NCI-H1092 (cell line): ENCODE results near the gene PDZD2.

Source experiments
- DNase-seq: peaks from one replicate; lab custom pipeline; 2025; lab: John Stamatoyannopoulos, UW

PDZD2 gene

DNA sequence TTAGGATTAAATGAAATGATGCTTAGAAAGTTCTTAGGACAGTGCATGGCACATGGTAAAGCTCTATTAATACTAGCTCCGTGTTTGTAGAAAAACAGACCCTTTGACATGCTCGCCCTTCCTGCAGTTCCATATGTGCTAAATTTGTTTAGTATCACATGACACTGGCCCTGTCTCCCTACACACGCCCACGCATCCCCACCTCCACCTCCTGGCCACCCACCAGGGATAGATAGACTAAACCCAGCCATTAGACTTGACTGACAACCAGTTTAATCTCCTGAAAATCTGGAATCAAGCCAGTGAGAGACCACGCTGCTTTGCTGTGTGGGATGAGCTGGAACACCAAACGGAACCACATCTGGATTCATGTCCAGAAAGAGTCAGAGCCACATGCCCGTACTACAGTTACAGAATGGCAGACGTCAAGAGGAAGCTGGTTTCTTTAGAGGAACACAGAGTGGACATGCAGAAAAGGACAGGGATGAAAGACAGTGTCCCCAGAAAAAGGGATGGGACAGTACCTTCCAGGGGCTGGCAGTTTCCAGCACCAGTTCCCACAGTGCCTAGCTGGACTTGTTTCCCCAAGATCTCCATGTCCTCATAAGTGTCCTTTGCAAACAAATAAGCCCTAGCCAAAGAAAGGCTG lies 186.1 kb downstream of the PDZD2 start:
- DNase-seq: no peak

DNA sequence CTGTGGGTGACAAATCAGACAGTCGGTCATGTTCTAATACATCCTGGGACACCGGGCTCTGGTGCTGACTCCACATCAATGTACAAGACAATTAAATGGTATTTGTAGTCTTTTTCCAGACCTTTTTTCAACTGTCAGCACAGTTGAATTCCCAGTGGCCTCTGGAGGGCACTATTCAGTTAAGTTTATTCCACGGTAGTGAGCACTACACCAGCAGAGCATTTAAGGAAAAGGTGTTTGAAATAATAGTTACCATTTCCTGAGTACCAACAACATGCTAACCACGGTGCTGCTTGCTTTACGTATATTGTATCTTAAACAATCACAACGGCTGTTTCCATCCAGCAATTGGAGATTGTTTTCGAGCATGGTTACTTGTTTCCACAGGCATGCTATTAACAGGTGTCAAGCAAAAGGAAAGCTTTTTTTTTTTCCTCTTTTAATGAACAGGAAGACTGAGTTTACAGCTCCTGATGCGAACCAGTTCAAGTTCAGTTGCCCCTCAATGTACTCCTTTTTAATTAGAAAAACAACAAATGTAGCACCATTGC lies 186.7 kb downstream of the PDZD2 start:
- DNase-seq: no peak

DNA sequence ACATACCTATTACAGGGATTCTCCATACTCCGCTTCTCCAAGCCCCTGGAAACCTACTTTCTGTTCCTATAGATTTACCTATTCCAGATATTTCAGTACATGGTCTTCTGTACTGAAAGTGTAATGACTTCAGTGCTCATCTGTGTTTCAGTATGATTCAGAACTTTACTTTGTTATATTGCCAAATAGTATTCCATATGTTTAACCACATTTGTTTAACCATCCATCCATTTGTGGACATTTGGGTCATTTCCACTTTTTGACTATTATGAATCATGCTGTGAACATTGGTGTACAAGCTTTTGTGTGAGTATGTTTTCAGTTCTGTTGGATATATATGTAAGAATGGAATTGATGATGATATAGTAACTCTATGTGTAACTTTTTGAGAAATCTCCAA lies 188.9 kb downstream of the PDZD2 start:
- no peak for DNase-seq

DNA sequence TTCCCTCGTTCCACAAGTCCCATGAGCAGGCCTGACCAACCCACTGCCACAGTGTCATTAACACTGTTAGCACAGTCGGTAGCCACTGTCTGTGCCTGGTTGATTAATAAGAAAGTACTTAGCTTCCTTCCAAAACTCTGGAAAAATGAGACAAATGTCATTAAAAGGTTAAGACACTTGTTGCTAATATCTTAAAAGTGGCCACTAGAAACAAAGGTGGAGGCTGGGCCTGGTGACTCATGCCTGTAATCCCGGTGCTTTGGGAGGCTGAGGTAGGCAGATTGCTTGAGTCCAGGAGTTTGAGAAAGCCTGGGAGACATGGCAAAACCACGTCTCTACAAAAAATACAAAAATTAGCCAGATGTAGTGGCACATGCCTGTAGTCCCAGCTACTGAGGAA lies 194.0 kb downstream of the PDZD2 start:
- DNase-seq: no peak

DNA sequence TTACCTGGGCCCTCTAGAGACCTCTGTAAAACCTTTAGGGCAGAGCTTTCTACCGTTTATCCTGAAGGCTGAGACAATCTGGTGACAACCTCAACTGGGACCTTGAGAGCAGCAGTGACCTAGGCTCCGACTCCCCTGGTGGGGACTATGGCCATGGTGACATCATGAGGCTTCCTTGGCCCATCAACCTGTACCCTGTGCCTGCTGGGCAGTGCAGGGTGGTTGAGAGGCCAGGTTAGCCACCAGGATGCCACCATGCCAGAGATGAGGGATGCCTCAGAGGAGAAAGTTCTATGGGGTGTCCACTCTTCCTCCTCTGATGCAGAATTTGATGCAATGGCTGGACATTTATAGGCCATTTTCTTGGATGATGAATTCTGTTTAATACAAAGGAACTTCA lies 194.8 kb downstream of the PDZD2 start:
- DNase-seq: no peak

DNA sequence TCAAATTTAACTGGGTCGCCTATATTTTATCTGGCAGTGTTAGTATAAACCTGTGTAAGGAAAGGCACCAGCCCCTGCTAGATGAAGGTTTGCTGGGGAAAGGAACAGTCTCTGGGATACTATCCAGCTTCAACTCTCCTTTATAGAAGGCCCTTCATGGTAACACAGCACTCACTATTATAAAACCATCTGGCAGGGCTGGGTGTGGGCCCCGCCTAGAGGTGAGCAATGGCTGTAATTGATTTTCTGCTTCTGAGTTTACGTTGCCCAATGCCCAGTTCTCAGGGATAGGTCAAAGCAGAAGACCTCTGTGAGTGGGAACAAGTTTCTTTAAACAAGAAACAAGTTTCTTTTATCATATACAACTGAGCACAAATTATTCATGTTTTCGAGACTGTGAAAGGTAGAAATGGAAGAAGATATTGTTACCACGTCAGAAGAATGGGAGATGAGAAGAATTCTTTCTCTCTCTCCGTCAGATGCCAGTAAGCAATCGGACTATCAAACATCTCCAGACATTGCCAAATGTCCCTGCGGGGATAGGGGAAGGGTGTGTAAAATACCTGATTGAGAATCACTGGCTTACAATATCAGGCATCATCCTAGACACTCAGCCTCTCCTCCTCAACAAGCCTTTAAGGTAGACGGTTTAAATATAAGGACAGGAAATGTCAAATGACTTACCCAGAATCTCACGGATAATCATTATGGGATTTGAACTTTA lies 205.9 kb downstream of the PDZD2 start:
- DNase-seq: no peak

DNA sequence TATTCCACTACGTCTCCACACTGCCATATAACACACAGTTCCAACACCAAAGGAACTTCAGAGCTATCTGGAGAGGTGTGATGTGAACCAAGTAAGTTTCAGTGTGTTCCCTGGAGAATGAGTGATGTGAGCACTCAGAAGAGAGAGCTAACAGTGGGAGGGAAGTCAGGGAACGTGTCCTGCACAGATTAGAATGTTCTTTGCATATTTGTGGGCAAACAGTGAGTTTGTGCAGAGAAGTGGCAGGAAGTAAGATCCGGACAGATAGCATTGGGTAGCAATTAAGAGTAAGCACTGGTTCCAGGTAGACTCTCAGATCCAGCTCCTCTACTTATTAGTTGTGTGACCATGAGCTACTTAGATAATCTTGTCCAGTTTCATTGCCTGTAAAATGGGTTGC lies 206.4 kb downstream of the PDZD2 start:
- DNase-seq: no peak

DNA sequence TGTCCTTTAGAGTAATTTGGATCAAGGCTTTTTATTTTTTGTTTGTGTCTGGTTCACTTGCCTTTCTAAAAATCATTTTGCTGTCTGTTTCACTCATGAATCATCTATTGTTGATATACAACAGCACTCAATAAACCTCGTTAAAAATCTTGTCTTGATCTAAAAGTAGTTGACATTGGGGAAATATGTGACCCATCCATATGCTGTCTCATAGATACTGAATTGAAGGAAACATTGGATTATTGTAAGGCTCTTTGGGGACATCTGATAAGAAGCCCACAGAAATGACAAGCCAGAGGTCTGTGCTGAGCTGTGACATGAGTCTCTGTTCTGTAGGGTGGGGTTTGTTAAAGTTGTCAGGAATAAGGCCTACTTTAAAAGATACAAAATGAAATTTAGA lies 208.0 kb downstream of the PDZD2 start:
- no peak for DNase-seq

DNA sequence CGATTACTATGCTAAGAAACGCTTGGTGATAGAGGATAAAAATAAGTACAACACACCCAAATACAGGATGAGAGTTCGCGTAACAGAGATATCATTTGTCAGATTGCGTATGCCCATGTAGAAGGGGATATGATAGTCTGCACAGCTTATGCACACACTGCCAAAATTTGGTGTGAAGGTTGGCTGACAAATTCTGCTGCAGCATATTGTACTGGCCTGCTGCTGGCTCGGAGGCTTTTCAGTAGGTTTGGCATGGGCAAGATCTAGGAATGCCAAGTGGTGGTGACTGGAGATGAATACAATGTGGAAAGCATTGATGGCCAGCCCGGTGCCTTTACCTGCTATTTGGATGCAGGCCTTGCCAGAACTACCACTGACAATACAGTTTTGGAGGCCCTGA lies 208.4 kb downstream of the PDZD2 start:
- DNase-seq: no peak

DNA sequence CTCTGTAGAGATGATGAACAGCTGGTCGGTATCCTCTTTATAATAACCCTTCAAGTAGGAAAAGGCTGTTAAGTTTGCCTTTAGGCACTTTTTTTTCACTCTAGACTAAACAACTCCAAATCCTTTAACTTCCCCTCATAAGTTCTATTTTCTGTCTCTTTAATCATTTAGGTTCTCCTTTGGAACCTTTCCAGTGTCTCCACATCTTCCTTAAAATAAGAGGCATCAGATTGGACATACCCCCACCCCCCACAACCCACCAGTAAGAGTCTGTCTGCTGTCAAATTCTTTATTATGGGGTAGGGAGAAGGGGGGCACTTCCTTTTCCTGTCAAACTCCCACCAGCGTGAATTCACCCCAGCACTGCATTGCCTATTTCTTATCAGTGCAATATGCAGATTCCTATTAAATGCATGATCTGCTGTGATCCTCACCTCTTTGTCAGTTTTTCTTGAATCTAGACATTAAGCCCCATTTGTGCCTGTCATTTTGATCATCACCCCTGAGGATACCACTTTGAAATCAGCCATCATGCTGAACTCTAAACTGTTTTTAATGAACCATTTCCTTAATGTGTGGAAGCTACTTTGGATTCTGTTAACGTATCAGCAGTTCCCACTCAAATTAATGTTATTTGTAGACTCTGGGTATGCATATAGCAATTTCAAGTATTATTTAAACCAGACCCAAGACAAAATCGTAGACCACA lies 212.2 kb downstream of the PDZD2 start:
- no peak for DNase-seq

DNA sequence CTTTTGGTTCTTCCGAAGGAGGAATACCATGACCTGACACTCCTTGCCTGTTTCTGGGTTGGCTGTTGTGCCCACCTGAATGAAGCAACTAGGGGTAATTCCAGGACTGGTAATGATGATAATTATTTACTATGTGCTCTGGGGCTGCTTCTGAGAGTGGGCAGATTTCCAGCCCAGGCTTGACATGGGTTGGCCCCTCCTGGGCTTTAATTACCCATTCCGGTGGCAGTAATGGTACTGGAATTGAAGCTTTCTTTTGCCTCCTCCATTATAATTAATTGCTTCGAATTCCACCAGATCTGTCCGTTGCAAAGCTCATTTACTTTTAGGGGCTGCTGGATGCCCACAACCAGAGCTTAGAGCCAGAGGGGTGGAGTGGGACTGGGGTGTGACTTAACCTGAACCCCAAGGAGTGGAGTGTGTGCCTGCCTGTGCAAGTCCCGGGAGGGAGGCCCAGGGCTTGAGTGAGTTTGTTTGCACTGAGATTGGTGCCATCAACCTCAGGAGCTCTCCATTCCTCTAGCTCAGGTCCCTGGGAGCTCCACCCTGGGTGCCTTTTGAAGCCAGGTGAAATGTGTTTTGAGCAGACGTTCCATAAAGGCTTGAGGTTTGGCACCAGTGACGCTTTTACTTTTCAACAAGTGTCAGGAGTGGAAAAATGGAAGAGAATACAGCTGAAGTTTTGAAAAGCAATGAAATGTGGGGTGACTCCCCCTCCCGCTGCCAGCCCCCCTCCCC lies 214.6 kb downstream of the PDZD2 start:
- no peak for DNase-seq

DNA sequence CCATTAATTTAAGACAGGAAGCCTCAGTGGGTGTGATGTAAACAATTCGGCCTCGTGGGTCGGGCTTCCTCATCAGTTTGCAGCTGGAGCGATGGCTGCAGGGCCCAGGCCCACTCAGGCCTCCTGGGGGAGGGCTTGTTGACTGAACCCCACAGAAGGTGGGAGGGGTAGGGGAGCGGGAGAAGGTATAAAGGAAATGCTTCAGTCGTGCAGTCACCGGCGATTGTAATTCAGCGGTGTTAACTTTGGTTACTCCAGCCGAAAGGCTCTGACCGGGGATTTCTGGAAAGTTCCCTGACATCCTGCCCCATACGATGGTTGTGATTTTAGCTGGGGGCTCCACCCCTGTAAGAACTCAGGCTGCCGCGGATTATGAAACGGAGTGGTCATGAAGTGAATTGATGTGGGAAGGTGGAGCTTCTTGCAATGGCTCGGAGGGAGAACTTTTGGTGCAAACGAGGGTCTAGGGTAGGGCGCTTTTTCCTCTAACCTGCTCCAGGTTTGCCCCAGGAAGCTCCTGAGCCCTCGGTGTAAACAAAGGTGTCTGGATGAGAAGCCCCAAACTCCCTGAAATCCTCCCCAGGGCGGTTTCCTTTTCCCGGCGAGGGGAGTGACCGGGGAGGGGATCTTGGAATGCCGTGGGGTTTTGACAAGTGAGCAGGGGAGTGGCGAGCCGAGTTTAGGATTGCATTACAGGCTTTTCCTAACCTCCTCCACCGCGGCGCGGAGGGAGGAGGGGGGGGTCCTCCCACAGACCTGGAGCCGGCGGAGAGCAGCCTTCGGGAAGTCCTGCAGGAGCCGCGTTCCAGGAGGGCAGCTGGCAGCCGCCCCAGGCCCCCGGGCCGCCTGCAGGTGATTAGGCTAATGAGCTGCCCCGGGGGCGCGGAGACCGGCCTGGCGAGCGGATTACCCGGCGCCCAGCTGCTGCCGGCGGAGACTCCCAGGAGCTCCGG lies 215.5 kb downstream of the PDZD2 start:
- DNase-seq: no peak

DNA sequence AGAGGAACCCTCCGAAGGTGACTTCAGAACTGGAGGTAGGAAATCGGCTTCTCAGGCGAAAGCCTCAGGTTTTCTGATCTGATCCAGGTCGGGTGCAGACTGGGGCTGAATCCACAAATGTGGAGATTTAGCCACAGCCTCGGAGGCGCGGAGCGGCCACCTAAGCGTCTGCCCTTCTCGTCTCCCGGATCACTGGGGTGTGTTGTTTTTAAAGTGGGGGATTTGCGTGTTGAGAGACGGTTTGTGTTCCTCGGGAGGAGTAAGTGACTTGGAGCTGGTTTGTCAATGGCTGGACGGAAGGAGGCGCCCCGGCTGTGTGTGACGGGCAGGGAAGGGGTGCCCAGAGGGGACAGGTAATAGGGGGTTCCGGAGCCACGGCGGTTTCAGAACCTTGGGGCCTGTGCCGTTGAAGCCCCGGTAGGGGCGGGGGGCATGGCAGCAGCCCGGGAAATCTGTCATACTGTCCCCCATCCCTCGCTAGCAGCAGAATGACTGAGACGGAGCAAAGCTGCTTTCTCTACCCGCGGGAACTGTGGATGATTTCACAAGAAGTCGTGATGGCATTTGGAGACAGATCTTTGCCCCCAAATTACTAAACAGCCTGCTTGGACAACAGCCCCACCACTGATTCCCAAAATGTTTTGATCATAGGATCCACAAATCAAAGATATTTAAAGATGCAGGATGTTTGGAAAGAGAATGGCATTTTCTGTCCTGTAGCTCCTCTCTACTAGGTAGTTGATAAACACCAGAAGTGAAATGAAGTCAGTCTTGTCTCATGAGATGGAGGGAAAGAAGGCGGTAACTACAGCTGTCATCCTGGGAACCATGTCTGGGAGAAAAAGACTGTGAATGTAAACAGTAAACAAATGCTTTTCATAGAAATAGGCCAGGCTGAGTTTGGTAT lies 216.5 kb downstream of the PDZD2 start:
- DNase-seq: no peak

DNA sequence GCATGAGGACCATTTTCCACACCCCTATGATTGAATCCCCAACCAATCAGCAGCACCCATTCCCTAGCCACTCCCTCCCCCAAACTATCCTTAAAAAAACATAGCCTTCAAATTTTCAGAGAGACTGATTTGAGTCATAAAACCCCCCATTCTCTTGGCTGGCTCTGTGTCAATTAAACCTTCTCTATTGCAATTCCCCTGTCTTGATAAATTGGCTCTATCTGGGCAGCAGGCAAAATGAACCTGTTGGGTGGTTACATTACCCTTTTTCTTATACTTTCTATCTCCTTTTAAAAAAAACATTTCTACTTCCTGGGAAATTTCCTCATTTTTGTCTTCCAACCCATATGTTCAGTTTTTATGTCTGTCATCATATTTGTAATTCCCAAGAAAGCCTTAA lies 220.2 kb downstream of the PDZD2 start:
- DNase-seq: no peak

DNA sequence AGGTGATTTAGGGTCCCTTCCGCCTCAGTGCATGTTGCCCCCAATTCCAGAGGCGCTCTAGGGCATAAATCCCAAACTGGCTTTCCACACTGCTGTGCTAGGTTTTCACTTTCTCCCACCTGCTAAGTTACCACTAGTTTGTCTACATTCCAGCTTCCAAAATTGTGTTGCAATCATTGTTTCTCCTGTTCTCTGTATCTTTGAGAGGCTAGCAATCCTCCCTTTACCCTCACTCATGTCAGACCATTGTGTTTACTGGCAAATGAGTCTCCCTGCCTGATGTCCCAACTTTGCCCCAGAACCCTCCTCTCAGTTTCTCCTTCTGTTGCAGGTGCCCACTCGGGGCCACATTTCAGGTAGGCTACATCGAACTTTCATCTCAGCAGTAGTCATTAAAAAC lies 221.3 kb downstream of the PDZD2 start:
- DNase-seq: no peak

DNA sequence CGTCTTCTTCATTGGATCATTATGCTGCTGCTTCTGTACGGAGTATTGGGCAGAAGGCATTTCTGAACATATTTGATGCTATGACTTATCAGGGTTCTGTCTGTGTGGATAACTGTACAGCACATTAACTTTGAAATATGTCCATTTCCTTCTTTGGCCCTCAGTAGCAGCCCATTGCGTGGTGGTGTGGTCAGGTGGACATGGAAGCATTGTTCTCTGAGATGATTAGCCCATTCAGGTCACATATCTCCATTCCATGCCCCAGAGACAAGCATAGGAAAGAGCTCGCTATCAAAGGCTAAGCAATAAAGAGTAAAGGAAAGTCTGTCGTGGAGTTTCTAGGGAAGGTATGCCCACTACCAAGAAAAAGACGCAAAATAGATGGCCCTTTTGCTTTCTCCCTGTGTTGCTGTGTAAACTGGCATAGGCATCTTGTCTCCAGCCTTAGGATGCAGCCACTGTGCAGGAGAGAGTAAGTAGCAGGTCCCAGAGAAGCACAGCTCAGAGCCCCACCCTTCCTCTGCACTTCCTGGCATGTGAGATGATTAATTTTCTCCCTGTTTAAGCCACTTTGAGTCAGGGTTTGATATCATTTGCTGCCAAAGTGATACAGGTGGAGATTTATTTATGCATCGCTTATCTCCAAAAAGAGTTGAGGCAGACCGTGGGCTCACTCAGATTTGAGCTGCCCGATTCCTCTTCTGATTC lies 221.9 kb downstream of the PDZD2 start:
- DNase-seq: no peak

DNA sequence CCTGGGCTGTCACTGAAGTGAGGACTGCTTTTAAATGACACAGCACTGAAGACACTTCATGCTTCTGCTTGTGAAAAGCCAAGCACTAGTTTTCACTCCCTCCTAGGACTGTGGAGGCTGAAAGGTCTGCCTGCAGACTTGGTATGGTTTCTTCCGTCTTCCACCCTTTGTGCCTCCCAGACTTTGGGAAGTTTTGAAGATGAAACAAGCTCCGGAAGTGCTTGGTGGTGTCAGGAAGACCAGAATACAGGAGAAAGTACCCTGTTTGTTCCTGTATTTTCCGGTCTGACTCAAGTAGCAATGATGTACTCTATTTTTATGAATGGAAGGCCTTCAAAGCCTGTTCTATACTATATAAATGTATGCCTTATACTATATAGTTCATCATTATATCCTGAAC lies 222.7 kb downstream of the PDZD2 start:
- DNase-seq: no peak

DNA sequence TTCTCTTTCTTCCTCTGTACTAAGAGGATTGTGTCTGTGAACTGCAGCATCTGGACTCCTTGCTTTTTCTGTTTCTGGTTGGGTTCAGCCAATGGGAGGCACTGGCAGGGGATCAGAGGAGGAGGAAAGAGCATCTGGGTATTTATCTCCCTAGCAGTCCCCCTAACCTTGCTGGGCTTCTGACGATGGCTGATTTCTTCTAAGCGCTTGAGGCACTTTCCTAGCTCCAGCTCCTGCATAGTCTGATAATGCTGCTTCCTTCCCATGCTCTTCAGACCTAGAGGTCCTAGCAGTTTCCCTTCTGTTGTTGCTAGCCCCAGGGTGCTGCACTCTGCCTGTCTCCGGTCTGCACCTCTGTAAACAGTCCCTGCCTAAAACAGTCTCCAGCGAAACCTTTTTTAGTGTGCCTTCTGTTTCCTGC lies 225.1 kb downstream of the PDZD2 start:
- no peak for DNase-seq

DNA sequence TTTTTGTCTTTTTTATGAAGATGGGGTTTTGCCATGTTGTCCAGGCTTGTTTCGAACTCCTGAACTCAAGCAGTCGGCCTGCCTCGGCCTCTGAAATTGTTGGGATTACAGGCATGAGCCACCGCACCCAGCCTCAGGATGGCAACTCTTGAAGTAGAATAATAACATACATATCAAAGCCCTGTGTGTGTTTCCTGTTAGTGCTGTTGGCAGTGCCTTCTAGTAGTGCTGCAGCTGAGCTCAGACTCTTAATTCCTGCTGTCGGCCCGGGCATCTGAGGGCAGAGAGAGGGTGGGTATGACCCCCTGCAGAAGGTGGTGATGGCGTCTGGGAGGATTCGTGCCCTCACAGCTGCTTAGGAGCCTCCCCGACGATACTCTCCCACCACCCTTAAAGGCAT lies 227.2 kb downstream of the PDZD2 start:
- DNase-seq: no peak

DNA sequence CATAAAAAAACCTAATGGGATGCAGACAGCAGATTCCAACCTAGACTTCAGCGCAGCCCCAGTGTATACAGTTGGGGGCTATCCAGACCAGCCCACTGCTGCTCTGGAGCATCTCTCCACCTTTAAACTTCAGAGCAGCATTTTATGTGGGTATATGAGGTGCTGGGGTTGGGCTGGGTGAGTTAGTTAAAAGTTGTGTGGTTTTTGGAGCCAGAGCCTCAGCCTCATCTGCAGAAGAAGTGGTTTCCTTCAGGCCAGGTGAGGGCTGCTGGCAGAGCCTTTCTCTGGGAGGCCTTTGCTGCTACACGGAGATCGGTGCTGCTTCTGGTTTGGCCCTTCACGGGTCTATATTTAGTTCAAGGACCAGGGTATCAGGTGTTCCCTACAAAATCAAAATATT lies 228.3 kb downstream of the PDZD2 start:
- no peak for DNase-seq
